ENCODE data around the gene FAP.

- peak; percentile 30; the same call in 1 of the 2 replicates for TF ChIP-seq CTCF (tag by site-specific recombination; IDR thresholded peaks at IDR 0.05)
- TF ChIP-seq ZNF626 (tag by site-specific recombination; IDR thresholded peaks at IDR 0.05): no peak
- no peak for TF ChIP-seq ZSCAN23 (tag by site-specific recombination; IDR thresholded peaks at IDR 0.05)
- TF ChIP-seq YY1 (tag by site-specific recombination; IDR thresholded peaks at IDR 0.05): no peak
- TF ChIP-seq ZNF785 (tag by site-specific recombination; IDR thresholded peaks at IDR 0.05): no peak
- TF ChIP-seq ZNF350 (tag by site-specific recombination; IDR thresholded peaks at IDR 0.05): no peak
Observed at GRCh38 chr2:162153608-162154224, 89.5 kb downstream of the FAP start.

All from HEK293 (cell line).